CD14-positive monocyte (primary cell): Measurements from ENCODE around the gene ZSCAN10. TPM values are rescaled to one million over a fixed set of nuclear protein-coding genes. Genes with fewer than 3 reads are reported as not detected.

Experiments used
- DNase-seq, 3 donors: peaks; one replicate each; pipeline ENCODE4 v3.0.0-alpha.2; 2011 to 2022
- H2AFZ ChIP-seq: 2 replicates; pipeline ENCODE4 v1.6.0; 2012; ENCODE audit warnings: mild to moderate bottlenecking, low read depth, low read length, inconsistent platforms; ENCODE audit not compliant: insufficient read depth, poor library complexity, severe bottlenecking
- H3K27ac ChIP-seq, 2 donors: 1 replicate in 1 of 2; 2 replicates in 1 of 2; pipeline ENCODE4 v1.5.1; 2012 to 2013; ENCODE audit warnings: low read length in 2 of 2, control low read depth in 1 of 2, inconsistent platforms in 1 of 2, low read depth in 1 of 2, mild to moderate bottlenecking in 1 of 2
- H3K27me3 ChIP-seq, 2 donors: one replicate each; pipeline versions ENCODE4 v1.6.0 to v1.6.1; 2011 to 2013; ENCODE audit warnings: low read length in 2 of 2; ENCODE audit not compliant: control insufficient read depth in 2 of 2, insufficient read depth in 2 of 2
- H3K36me3 ChIP-seq, 2 donors: replicated peaks in 1 of 2; 1 replicate in 1 of 2; 2 replicates in 1 of 2; pipeline versions ENCODE4 v1.5.1 to v1.6.1; 2012 to 2013; ENCODE audit warnings: low read length in 2 of 2, control low read depth in 1 of 2, inconsistent platforms in 1 of 2, mild to moderate bottlenecking in 1 of 2; ENCODE audit not compliant: insufficient read depth in 2 of 2, control insufficient read depth in 1 of 2
- H3K4me1 ChIP-seq, 2 donors: 1 replicate in 1 of 2; 2 replicates in 1 of 2; pipeline versions ENCODE4 v1.5.1 to v1.6.1; 2012 to 2013; ENCODE audit warnings: low read length in 2 of 2, control low read depth in 1 of 2, inconsistent platforms in 1 of 2, mild to moderate bottlenecking in 1 of 2, moderate library complexity in 1 of 2; ENCODE audit not compliant: insufficient read depth in 2 of 2, control insufficient read depth in 1 of 2
- H3K4me2 ChIP-seq: replicated peaks from 2 replicates; pipeline ENCODE3; 2012; ENCODE audit warnings: low read length, moderate library complexity, mild to moderate bottlenecking; ENCODE audit not compliant: poor library complexity, severe bottlenecking; ENCODE audit errors: extremely low read depth
- H3K4me3 ChIP-seq, 3 experiments: fragments of 200-600 bp in 1 of 3; sonication (generic) in 1 of 3; replicated peaks in 1 of 3; 1 replicate in 2 of 3; 2 replicates in 1 of 3; pipeline ENCODE4 v1.5.1; 2011 to 2013; ENCODE audit warnings: low read length in 3 of 3, mild to moderate bottlenecking in 3 of 3, control low read depth in 2 of 3, low read depth in 2 of 3, inconsistent platforms in 1 of 3, moderate library complexity in 1 of 3
- H3K79me2 ChIP-seq: 2 replicates; pipeline ENCODE4 v1.6.0; 2012; ENCODE audit warnings: mild to moderate bottlenecking, control low read depth, inconsistent platforms, low read length, moderate library complexity; ENCODE audit not compliant: insufficient read depth
- H3K9ac ChIP-seq: 2 replicates; pipeline ENCODE4 v1.6.0; 2017; ENCODE audit warnings: low read length, mild to moderate bottlenecking; ENCODE audit not compliant: insufficient read depth, poor library complexity, severe bottlenecking
- H3K9me3 ChIP-seq, 2 donors: replicated peaks in 1 of 2; 1 replicate in 1 of 2; 2 replicates in 1 of 2; pipeline versions ENCODE4 v1.5.1 to v1.6.1; 2012 to 2013; ENCODE audit warnings: low read length in 2 of 2, control low read depth in 1 of 2; ENCODE audit not compliant: control insufficient read depth in 1 of 2, insufficient read depth in 1 of 2
- H4K20me1 ChIP-seq: 2 replicates; pipeline ENCODE4 v1.6.0; 2012; ENCODE audit warnings: mild to moderate bottlenecking, low read length, control low read depth, moderate library complexity; ENCODE audit not compliant: insufficient read depth
- H3K27ac Mint-ChIP-seq, 7 donors: one replicate each; pipeline ENCODE4 v1.8.0; 2020; ENCODE audit warnings: mild to moderate bottlenecking in 7 of 7, mixed read lengths in 7 of 7, moderate library complexity in 6 of 7, inconsistent platforms in 2 of 7
- H3K27me3 Mint-ChIP-seq, 3 donors: one replicate each; pipeline ENCODE4 v1.8.0; 2021 to 2022; ENCODE audit warnings: low read depth in 3 of 3, mild to moderate bottlenecking in 3 of 3, mixed read lengths in 3 of 3, moderate library complexity in 3 of 3, inconsistent platforms in 1 of 3
- H3K36me3 Mint-ChIP-seq, 2 donors: one replicate each; pipeline ENCODE4 v1.8.0; 2020; ENCODE audit warnings: mixed read lengths in 2 of 2, inconsistent platforms in 1 of 2, mild to moderate bottlenecking in 1 of 2
- H3K4me1 Mint-ChIP-seq: one replicate; pipeline ENCODE4 v1.8.0; 2020; ENCODE audit warnings: mild to moderate bottlenecking, mixed read lengths
- H3K4me3 Mint-ChIP-seq, 2 donors: one replicate each; pipeline ENCODE4 v1.8.0; 2020; ENCODE audit warnings: mild to moderate bottlenecking in 2 of 2, mixed read lengths in 2 of 2, moderate library complexity in 1 of 2
- H3K9me3 Mint-ChIP-seq, 7 donors: one replicate each; pipeline ENCODE4 v1.8.0; 2020 to 2022; ENCODE audit warnings: mixed read lengths in 7 of 7, mild to moderate bottlenecking in 6 of 7, moderate library complexity in 6 of 7, inconsistent platforms in 2 of 7
- WGBS: methylation state at CpG from one replicate; pipeline ENCODE4 v1.1.5; 2013; ENCODE audit warnings: missing lambda C conversion rate; ENCODE audit not compliant: insufficient coverage; 5-methylcytosine and 5-hydroxymethylcytosine counted together
- intact Hi-C, 2 donors: fragments of 100-400 bp; cut with micrococcal nuclease; formaldehyde crosslinking; loops; one replicate each; pipeline versions ENCODE4 v1.15.0 to v1.15.1; 2023
- polyA plus RNA-seq, 3 donors: library from polyadenylated mRNA; depleted of rRNA in 1 of 3; unstranded in 2 of 3; stranded (reverse) in 1 of 3; fragments of 300-500 nt in 2 of 3; fragments of >200 nt in 1 of 3; fragmentation: Illumina TruSeq in 2 of 3; gene quantifications; 1 replicate in 2 of 3; 2 replicates in 1 of 3; pipeline ENCODE4 v1.2.3, GENCODE V29; 2012 to 2021
- TF ChIP-seq, protein P1 (sequence below): fragments of 200-600 bp; IDR thresholded peaks from one replicate; pipeline ENCODE4 v1.8.0; 2022; ENCODE audit warnings: antibody characterized with exemption, mild to moderate bottlenecking

Gene ZSCAN10
- polyA plus RNA-seq, 3 donors = 0.29 TPM; not detected in 2

DNA sequence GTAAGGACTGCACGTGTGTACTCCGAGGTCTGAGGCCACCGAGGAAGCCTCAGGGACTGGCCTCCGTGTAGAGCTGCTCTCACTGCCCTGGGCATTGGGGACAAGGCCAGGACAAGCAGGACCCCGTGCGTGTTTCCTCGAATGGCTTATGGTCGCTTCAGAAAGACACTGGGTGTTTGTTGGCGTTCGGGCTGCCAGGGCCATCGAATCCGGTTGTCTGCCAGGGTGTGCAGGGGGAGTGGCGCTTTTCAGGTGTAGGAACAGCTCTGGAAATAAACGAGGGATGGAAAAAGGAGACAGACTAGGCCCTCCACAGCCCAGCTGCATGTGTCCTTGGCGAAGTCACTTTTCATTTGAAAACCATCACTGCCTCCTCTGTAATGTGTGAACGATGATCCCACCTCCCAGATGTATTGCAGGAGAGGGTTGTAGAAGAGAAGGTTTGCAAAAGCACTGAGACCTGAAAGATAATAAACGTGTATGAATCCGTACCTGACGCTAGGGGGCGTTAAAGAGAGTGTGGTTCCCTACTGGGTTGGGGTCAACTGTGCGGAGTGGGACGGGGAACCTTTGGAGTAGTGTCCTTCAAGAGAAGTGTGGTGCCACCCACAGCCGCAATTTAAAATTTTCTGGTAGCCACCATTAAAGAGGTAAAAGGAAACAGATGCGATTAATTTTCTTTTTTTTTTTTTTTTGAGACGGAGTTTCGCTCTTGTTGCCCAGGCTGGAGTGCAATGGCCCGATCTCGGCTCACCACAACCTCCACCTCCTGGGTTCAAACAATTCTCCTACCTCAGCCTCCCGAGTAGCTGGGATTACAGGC lies 2.1 kb upstream of the ZSCAN10 start:
- H3K4me1 ChIP-seq = peaks cover 46 to 52% of the 10 kb centered on the region in 2 donors
- Mint-ChIP-seq H3K36me3 (no peaks in the 10 kb centered on the region), H3K27ac (peak overlapping the region in 5 of 7 donors; percentile 58 to 83 (median 68)), H3K4me1 (peaks cover 46% of the 10 kb centered on the region), H3K4me3 (peak overlapping the region; percentile 80 to 85), H3K9me3 (peaks cover 0 to 4% (median 0%) of the 10 kb centered on the region in 7 donors), H3K27me3 (peaks cover 7 to 16% (median 10%) of the 10 kb centered on the region in 3 donors)
- H3K9me3 ChIP-seq = no peaks in the 10 kb centered on the region
- no peak overlapping the region for H3K27ac ChIP-seq
- TF ChIP-seq, protein P1, sequence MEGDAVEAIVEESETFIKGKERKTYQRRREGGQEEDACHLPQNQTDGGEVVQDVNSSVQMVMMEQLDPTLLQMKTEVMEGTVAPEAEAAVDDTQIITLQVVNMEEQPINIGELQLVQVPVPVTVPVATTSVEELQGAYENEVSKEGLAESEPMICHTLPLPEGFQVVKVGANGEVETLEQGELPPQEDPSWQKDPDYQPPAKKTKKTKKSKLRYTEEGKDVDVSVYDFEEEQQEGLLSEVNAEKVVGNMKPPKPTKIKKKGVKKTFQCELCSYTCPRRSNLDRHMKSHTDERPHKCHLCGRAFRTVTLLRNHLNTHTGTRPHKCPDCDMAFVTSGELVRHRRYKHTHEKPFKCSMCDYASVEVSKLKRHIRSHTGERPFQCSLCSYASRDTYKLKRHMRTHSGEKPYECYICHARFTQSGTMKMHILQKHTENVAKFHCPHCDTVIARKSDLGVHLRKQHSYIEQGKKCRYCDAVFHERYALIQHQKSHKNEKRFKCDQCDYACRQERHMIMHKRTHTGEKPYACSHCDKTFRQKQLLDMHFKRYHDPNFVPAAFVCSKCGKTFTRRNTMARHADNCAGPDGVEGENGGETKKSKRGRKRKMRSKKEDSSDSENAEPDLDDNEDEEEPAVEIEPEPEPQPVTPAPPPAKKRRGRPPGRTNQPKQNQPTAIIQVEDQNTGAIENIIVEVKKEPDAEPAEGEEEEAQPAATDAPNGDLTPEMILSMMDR = peak; percentile 88
- intact Hi-C loops = loop anchor here (2.0 to 10.0 kb wide), 2 partner anchors 24 to 54 kb away; no protein-coding TSS in a partner anchor
- DNase-seq = peak; percentile 34 to 65 (median 58)
- no peaks in the 10 kb centered on the region for H4K20me1 ChIP-seq
- no peak overlapping the region for H3K9ac ChIP-seq
- peak overlapping the region; percentile 54 for H3K4me2 ChIP-seq
- no peaks in the 10 kb centered on the region for H3K79me2 ChIP-seq
- 69% methylated on average over 18 of the region's 29 CpGs for WGBS
- H2AFZ ChIP-seq = no peak overlapping the region
- H3K36me3 ChIP-seq = no peaks in the 10 kb centered on the region
- H3K4me3 ChIP-seq = peak overlapping the region in 1 of 3 experiments; percentile 42
- no peaks in the 10 kb centered on the region for H3K27me3 ChIP-seq

DNA sequence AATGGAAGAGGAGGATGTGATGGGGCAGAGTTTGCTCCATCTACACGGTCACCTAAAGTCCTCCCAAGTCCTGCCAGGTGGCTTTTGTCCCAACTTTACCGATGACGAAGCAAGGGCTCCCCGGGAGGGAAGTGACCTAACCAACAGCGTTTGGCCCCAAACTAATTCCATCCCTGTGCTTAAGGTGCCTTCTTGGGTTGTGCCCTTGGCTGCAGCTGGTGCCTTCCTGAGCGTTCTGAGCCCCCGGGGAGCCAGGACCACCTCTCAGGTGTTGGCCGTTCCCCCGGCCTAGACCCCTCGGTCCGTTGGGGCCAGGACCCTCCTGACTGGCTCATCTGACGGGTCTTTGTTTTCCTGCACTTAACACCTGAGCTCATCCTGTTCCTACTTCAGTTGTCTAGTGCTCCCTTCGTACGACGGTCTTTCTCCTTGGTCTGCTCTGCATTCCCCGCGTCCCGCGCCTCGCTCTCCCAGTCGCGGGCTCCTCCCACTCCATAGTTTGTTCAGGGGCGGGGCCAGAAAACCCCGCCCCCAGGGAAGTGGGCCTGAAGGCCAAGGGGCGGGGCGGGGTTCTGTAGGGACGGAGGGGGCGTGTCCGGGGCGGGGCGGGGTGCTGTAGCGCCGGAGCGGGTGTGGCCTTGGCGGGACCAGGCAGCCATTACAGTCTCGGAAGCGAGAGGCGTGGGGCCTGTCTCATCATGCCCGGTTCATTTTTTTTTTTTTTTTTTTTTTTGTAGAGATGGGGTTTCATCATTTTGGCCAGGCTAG lies 822 bp upstream of the ZSCAN10 start:
- H3K9me3 ChIP-seq = no peaks in the 10 kb centered on the region
- Mint-ChIP-seq H3K36me3 (no peaks in the 10 kb centered on the region), H3K4me3 (peak overlapping the region; percentile 78 to 94), H3K27me3 (peaks cover 7 to 16% (median 10%) of the 10 kb centered on the region in 3 donors), H3K9me3 (peaks cover 0 to 4% (median 0%) of the 10 kb centered on the region in 7 donors), H3K4me1 (peaks cover 49% of the 10 kb centered on the region), H3K27ac (peak overlapping the region in 6 of 7 donors; percentile 47 to 92 (median 79))
- peaks cover 52 to 53% of the 10 kb centered on the region in 2 donors for H3K4me1 ChIP-seq
- peak overlapping the region in 2 of 3 experiments; percentile 19 to 73 for H3K4me3 ChIP-seq
- no peaks in the 10 kb centered on the region for H4K20me1 ChIP-seq
- no peak overlapping the region for H3K9ac ChIP-seq
- 10% methylated on average over 16 of the region's 39 CpGs for WGBS
- H3K79me2 ChIP-seq = no peaks in the 10 kb centered on the region
- peak overlapping the region; percentile 71 for H2AFZ ChIP-seq
- H3K27ac ChIP-seq = no peak overlapping the region
- no peaks in the 10 kb centered on the region for H3K27me3 ChIP-seq
- H3K4me2 ChIP-seq = peak overlapping the region; percentile 74
- H3K36me3 ChIP-seq = no peaks in the 10 kb centered on the region
- DNase-seq = peak; percentile 93 to 96 (median 95)
- intact Hi-C loops = loop anchor here (2.0 to 10.0 kb wide), 2 partner anchors 25 to 55 kb away; no protein-coding TSS in a partner anchor
- TF ChIP-seq, protein P1 = no peak
